OCI-LY3 (cell line): ENCODE data around the gene PABPN1L.

Source experiments
- EZH2phosphoT487 ChIP-seq: fragments of 200-600 bp; shearing (Covaris generic); IDR thresholded peaks from 2 replicates; pipeline ENCODE4 v1.6.1; 2018; ENCODE audit warnings: antibody characterized with exemption, mixed run types, low read depth
- TF ChIP-seq, protein P1 (sequence below): fragments of 200-600, 300-600 bp; sonication (generic); IDR thresholded peaks from 2 replicates; pipeline ENCODE4 v1.5.1; 2014; ENCODE audit warnings: antibody characterized with exemption, low read length, low read depth

DNA sequence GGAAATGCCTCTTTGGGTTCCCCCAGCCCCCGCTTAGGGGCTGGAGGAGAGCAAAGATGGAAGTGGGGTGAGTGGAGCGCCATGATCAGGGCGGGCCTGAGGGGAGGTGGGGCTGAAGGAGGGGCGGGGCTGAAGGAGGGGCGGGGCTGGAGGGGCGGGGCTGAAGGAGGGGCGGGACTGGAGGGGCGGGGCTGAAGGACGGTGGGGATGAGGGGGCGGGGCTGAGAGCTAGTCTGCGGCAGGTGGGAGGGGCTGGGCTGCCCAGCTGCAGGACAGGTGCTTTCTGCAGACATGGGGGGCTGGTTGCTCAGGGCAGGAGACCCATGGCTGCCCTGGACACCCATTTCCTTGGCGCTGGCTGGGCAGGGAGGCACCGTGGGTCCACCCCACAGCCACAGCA is 39.1 kb upstream of the PABPN1L start:
- TF ChIP-seq, protein P1, sequence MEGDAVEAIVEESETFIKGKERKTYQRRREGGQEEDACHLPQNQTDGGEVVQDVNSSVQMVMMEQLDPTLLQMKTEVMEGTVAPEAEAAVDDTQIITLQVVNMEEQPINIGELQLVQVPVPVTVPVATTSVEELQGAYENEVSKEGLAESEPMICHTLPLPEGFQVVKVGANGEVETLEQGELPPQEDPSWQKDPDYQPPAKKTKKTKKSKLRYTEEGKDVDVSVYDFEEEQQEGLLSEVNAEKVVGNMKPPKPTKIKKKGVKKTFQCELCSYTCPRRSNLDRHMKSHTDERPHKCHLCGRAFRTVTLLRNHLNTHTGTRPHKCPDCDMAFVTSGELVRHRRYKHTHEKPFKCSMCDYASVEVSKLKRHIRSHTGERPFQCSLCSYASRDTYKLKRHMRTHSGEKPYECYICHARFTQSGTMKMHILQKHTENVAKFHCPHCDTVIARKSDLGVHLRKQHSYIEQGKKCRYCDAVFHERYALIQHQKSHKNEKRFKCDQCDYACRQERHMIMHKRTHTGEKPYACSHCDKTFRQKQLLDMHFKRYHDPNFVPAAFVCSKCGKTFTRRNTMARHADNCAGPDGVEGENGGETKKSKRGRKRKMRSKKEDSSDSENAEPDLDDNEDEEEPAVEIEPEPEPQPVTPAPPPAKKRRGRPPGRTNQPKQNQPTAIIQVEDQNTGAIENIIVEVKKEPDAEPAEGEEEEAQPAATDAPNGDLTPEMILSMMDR, result no peak
- TF ChIP-seq EZH2phosphoT487, result no peak
